ENCODE results near the gene CCSER2. TPM values are rescaled to one million over a fixed set of nuclear protein-coding genes. Genes with fewer than 3 reads are reported as not detected.
A peak's percentile ranks its signal among the peaks of the same experiment; 100 is the strongest.
"Not testable (repeated sequence)": the region's sequence is repeated elsewhere in the genome, so short reads cannot be mapped to it uniquely, and the experiment has no call there.

CCSER2 gene
- total RNA-seq, 2 experiments from 2014 or later, result 56.9 to 57.5 TPM

DNA sequence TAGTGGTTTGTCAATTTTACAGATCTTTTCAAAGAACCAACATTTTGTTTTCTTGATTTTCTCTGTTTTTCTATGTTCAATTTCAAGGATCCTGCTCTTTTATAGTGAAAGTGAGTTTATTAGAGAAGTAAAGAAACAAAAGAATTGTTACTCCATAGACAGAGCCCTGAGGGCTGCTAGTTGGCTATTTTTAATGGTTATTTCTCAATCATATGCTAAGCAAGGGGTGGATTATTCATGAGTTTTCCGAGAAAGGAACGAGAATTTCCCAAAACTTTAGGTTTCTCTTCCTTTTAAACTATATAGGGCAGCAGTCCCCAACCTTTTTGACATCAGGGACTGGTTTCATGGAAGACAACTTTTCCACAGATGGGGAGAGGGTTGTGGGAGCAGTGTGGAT is 165.0 kb downstream of the CCSER2 start:
- ChIA-PET CTCF (no interaction called here), POLR2A (no interaction called here)
- peaks cover 27% of the 10 kb centered on the region for H3K4me1 Mint-ChIP-seq (ENCODE audit: low read depth)
- ATAC-seq (no peak), DNase-seq (no peak)
- TF ChIP-seq, protein P1, sequence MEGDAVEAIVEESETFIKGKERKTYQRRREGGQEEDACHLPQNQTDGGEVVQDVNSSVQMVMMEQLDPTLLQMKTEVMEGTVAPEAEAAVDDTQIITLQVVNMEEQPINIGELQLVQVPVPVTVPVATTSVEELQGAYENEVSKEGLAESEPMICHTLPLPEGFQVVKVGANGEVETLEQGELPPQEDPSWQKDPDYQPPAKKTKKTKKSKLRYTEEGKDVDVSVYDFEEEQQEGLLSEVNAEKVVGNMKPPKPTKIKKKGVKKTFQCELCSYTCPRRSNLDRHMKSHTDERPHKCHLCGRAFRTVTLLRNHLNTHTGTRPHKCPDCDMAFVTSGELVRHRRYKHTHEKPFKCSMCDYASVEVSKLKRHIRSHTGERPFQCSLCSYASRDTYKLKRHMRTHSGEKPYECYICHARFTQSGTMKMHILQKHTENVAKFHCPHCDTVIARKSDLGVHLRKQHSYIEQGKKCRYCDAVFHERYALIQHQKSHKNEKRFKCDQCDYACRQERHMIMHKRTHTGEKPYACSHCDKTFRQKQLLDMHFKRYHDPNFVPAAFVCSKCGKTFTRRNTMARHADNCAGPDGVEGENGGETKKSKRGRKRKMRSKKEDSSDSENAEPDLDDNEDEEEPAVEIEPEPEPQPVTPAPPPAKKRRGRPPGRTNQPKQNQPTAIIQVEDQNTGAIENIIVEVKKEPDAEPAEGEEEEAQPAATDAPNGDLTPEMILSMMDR (IDR thresholded peaks at IDR 0.05), result no peak
- peaks cover 33% of the 10 kb centered on the region for H3K36me3 Mint-ChIP-seq (ENCODE audit: low read depth)
- H3K9me3 Mint-ChIP-seq, result no peaks in the 10 kb centered on the region
- no peak overlapping the region for H3K4me3 Mint-ChIP-seq
- H3K27me3 Mint-ChIP-seq, result no peaks in the 10 kb centered on the region
- H3K27ac Mint-ChIP-seq, result peak overlapping the region; percentile 10
- intact Hi-C loops (cut with micrococcal nuclease), result no loop called here

DNA sequence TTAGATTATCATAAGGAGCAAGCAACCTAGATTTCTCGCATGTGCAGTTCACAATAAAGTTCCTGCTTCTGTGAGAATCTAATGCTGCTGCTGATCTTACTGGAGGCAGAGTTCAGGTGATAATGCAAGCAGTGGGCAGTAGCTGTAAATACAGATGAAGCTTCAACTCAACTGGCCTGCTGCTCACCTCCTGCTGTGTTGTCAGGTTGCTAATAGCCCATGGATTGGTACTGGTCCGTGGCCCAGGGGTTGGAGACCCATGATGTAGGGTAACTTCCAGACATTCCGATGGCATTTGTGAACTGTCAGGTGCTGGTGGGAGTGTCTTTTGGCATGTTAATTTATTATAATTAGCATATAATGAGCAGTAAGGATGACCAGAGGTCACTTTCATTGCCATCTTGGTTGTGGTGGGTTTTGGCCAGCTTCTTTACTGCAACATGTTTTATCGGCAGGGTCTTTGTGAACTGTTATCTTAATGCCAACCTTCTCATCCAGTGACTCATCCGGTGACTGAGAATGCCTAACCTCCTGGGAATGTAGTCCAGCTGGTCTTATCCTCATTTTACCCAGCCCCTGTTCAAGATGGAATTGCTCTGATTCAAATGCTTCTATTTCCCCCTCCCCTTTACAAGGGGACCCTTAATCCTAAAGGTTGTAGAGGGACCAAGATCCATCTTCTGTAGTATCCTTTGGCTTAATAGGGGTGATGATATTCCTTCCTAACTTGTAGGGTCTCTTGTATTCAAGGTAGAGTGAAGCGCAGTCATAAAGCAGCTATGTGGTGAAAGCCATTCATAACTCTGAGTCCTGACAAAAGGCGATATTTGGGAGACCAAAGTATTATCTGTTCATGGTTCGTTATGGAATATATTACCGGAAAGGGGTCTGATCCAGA is 165.8 kb downstream of the CCSER2 start:
- no peak for ATAC-seq
- H3K36me3 Mint-ChIP-seq (ENCODE audit: low read depth), result peaks cover 26% of the 10 kb centered on the region
- TF ChIP-seq, protein P1 (IDR thresholded peaks at IDR 0.05), result no peak
- H3K9me3 Mint-ChIP-seq, result no peaks in the 10 kb centered on the region
- no peak for DNase-seq
- intact Hi-C loops (cut with micrococcal nuclease), result no loop called here
- peaks cover 24% of the 10 kb centered on the region for H3K4me1 Mint-ChIP-seq (ENCODE audit: low read depth)
- H3K4me3 Mint-ChIP-seq, result no peak overlapping the region
- H3K27me3 Mint-ChIP-seq, result no peaks in the 10 kb centered on the region
- H3K27ac Mint-ChIP-seq, result no peak overlapping the region
- ChIA-PET CTCF (no interaction called here), POLR2A (no interaction called here)

DNA sequence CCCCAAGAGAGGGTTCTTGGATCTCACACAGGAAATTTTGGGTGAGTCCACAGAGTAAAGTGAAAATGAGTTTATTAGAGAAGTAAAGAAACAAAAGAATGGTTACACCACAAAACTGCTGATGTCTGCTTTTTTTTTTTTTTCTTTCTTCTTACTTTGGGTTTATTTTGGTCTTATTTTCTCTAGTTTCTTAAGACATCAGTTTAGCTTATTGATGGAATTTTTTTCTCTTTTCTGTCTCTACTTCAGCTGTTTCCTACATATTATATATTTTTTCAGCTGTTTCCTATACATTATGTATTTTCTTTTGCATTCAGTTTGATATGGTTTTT is 166.4 kb downstream of the CCSER2 start:
- DNase-seq (no peak), ATAC-seq (no peak)
- H3K4me1 Mint-ChIP-seq (ENCODE audit: low read depth), result peaks cover 27% of the 10 kb centered on the region
- intact Hi-C loops (cut with micrococcal nuclease), result no loop called here
- H3K4me3 Mint-ChIP-seq, result no peak overlapping the region
- H3K27me3 Mint-ChIP-seq, result no peaks in the 10 kb centered on the region
- no peaks in the 10 kb centered on the region for H3K9me3 Mint-ChIP-seq
- H3K27ac Mint-ChIP-seq, result no peak overlapping the region
- ChIA-PET CTCF (no interaction called here), POLR2A (no interaction called here)
- TF ChIP-seq, protein P1 (IDR thresholded peaks at IDR 0.05), result no peak
- peaks cover 22% of the 10 kb centered on the region for H3K36me3 Mint-ChIP-seq (ENCODE audit: low read depth)

DNA sequence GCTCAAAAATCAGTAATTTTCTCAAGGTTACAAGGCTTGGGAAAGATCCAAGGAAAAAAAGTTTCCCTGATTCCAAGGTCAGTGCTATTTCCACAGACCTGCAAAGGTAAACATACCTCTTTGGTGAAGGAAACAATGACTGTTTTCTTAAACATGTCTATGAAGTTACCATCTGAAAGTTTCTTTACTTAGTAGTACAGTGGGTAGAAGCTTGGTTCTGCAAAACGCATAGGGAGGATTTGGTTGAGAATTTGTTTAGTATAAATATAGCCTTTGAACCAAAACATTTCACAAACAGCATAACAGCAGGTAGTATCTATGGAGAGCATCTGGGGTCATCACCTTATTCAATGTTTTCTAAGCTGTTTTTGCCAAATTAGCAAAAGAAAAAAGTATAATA is 169.6 kb downstream of the CCSER2 start:
- H3K36me3 Mint-ChIP-seq (ENCODE audit: low read depth), result peaks cover 4% of the 10 kb centered on the region
- H3K9me3 Mint-ChIP-seq, result no peaks in the 10 kb centered on the region
- DNase-seq, result no peak
- no peaks in the 10 kb centered on the region for H3K27me3 Mint-ChIP-seq
- no peak for ATAC-seq
- ChIA-PET CTCF (interaction anchor here (1.0 to 1.3 kb wide), 2 partner anchors 12 to 39 kb away, joined by 3 read pairs; no protein-coding TSS in a partner anchor), POLR2A (no interaction called here)
- H3K4me1 Mint-ChIP-seq (ENCODE audit: low read depth), result peaks cover 23% of the 10 kb centered on the region
- TF ChIP-seq, protein P1 (IDR thresholded peaks at IDR 0.05), result no peak
- H3K4me3 Mint-ChIP-seq, result no peak overlapping the region
- H3K27ac Mint-ChIP-seq, result no peak overlapping the region
- intact Hi-C loops (cut with micrococcal nuclease), result no loop called here

DNA sequence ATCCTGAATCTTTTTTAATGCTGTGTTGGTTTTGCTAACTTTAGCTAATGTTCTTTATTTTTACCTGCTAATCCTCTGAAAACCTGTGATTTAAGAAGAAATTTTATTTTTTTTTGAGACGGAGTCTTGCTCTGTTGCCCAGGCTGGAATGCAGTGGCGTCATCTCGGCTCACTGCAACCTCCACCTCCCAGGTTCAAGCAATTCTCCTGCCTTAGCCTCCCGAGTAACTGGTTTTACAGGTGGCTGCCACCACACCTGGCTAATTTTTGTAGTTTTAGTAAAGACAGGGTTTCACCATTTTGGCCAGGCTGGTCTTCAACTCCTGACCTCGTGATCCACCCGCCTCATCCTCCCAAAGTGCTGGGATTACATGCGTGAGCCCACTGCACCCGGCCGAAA is 170.7 kb downstream of the CCSER2 start:
- H3K36me3 Mint-ChIP-seq (ENCODE audit: low read depth); ATAC-seq; intact Hi-C loops (cut with micrococcal nuclease); DNase-seq; H3K4me3 Mint-ChIP-seq; H3K9me3 Mint-ChIP-seq; H3K27ac Mint-ChIP-seq; H3K27me3 Mint-ChIP-seq: not testable (repeated sequence)
- ChIA-PET POLR2A (interaction anchor here (0.6 kb wide), 1 partner anchor 31 kb away, joined by 3 read pairs; no protein-coding TSS in a partner anchor), CTCF (interaction anchor here (1.0 to 1.3 kb wide), 2 partner anchors 11 to 38 kb away, joined by 3 read pairs; no protein-coding TSS in a partner anchor)
- H3K4me1 Mint-ChIP-seq (ENCODE audit: low read depth), result peaks cover 18% of the 10 kb centered on the region

Data from activated CD8-positive, alpha-beta T cell treated with anti-CD3 and anti-CD28 coated beads for 36 hours (primary cell).